DLD1 (cell line): Measurements from ENCODE around the gene QSOX2.

Source experiments
- in situ Hi-C: cut with HindIII; loops from 2 replicates; pipeline ENCODE4 v1.10.0; 2017; ENCODE audit warnings: low sequenced_read_pairs

The QSOX2 gene

DNA sequence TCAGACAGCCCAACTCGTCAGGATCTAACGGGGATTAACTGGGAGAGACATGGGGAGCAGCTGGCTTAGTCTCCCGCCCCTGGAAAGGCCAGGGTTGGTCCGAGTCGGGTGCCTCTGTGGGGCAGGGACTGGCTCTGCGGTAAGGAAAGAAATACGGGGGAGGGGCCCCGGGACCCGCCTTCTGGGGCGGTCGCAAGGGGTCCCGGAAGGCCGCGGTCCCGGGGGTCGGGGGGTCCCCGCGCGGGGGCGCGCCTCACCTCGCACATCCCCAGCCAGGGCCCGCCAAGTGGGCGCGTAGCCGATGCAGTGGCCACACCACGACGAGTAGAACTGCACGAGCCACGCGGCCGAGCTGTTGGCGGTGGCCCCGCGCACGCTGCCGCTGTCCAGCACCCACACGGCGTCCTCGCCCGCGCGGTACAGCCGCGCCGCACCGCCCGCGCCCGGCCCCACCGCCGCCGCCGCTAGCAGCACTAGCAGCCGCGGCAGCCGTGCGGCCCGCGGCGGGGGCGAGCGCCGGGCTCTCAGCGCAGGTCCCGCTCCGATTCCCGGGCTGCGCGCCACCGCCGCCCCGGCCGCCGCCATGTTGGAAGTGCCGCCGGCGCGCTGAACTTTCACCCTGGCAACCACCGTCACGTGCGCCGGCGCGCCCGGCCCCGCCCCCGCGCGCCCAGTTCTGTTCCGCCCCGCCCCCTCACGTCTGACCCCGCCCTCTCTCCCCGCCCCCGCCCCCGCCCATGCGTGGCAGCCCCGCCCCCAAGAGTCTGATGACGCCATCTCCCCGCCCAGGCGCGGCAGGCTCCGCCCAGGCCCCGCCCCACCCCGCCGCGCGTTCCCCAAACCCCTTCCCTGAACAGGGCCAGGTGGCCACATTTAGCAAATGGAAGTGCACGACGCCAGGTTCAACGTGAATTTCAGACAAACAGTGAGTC lies at the start of gene QSOX2:
TSS of gene QSOX2 (minus strand) at position 594 of the 932 bp plus-strand sequence. CDS start at position 585, 9 bp downstream.
- in situ Hi-C loops, result no loop called here

DNA sequence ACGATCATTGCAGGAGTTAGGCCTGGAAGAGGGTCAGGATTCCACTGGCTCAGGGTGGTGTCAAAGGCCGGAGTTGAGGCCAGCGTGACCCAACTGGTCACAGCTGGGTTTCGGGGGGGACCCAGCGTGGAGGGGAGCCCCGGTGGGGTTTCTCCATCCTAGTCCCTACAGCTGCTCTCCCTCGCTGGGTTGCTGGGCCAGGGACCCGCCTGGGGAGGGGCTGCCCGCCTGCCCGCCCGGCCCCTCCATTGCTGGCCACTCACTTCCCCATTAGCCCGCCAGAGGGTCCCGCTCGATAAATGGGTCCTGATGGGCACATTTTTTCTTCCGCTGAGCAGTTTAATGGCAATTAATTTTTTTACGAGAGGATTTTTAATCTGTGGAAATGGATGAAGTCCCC lies 49.4 kb upstream of the QSOX2 start:
- in situ Hi-C loops, result no loop called here

DNA sequence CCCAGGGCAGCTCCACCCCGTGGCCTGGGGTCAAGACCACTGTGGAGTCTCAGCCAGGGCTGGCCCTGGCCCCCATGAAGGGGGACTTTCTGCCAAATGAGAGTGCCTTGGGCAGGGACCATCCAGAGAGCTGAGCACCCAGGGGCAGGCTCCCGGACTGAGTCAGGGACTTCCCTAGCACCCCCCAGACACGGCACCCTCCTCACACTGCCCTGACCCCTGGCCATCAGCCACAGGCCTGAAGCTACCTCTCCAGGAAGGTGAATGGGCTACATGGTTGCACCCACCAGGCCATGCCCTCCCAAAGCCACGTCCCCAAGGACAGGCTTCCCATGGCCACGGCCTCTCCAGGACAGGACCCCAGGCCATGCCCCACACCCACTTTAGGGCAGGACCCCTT lies 48.8 kb upstream of the QSOX2 start:
- in situ Hi-C loops, result no loop called here

- in situ Hi-C loops, result no loop called here
Observed at GRCh38 chr9:136293476-136294077, 48.0 kb upstream of the QSOX2 start.

DNA sequence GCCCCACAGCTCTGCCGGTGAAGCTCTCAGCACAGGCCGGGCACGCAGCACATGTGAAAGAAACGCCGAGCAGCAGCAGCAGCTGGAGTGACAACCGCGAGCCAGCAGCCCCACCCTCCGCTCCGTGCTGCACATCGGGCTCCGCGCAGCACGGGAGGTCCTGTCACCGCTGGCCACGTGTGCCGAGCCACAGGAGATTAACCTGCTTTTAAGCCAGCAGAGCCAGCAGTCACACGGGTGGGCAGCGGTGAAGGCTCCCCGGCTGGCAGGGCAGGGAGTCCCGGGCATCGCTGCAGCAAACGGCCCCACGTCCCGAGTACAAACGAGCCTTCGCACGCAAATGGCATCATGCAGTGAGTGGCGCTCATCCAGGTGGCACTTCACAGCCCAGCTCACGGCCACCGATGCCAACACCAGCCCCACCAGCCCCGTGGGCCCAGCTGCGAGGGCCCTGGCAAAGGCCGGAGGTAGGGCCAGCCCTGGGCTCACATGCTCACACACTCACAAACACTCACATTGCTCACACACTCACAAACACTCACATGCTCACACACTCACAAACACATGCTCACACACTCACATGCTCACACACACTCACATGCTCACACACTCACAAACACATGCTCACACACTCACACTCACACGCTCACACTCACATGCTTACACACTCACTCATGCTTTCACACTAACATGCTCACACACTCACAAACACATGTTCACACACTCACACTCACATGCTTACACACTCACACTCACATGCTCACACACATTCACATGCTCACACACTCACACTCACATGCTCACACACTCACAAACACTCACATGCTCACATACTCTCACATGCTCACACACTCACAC lies 47.2 kb upstream of the QSOX2 start:
- in situ Hi-C loops, result no loop called here

DNA sequence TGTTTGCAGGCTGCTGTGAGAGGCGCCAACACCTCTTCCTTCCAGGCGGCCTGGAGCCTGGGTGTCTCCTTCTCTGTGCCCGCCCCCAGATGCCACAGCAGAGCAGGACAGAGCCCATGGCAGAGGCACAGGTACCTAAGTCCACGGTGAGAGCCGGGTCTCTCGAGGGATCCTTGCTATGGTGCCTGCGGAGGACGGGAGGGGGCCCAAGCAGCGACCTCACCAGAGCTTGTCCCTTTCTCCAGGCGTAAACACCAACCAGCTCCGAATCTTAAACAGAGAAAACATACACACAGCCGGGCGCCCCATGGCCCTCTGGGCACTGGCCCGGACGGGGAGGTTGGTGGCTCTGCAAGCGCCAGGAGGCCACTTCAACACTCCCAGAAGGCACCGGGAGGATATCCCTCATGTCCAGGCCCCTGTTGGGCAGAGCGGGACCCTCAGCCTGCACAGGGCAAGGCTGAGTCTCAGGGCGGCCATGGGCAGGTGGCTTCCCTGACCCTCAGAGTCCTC lies 46.5 kb upstream of the QSOX2 start:
- in situ Hi-C loops, result no loop called here

- in situ Hi-C loops, result no loop called here
Observed at GRCh38 chr9:136291306-136292025, 45.9 kb upstream of the QSOX2 start.

DNA sequence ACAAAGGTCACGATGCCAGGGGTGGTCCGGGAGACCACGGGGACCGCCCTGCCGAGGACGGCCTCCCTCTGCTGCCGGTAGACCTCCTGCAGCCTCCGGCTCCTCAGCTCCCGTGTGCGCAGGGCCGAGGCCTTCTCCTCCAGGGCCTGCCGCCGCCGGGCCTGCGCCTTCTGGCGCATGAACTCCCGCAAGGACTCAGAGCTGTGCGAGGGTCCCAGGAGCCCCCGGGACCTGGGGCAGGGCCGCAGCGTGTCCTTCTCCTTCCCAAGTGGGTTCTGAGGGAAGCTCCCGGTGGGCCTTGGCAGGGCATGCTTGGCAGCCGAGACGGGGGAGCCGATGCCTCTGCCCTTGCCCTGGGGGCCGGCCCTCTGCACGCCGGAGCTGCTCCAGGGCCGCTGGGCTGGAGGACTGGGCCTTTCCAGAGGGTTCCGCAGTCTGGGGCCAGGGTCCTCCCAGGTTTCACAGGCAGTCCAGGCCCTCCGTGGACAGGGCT lies 44.9 kb upstream of the QSOX2 start:
- in situ Hi-C loops, result no loop called here

- in situ Hi-C loops, result no loop called here
Observed at GRCh38 chr9:136289651-136290507, 44.3 kb upstream of the QSOX2 start.

DNA sequence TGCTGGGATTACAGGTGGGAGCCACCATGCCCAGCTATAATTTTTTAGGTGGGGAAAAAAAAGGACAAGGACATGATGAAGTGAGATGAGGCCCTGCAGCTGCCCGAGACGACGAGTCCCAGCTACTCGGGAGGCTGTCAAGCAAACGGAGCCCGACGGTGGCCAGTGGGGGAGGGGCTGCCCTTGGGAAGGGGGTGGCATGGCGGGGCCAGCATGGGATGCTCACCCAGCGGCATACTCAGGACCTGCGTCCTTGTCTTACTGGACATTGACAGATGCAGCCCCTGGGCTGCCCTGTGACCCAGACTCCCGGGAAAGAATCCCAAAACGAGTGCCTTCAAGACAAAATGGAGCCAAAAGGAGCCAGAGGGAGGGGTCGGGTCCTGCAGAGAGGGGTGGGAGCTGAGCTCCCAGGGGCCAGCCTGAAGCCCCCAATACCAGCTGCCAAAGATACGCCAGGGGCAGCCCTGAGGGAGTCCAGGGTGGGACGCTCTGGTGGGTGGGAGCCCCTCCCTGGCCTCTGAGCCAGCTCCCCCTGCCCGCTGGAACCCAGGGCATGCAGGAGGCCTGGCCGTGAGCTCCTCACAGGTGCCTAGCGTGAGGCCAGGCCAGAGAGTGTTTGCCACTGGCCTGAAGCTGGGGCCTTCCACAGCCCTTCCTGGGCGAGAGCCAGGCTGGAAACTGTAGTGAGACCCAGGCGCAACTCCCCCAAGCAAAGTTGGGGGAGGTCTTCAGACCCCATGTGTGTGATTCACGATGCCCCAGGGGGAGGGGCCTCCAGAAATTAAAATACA lies 42.5 kb upstream of the QSOX2 start:
- in situ Hi-C loops, result no loop called here

DNA sequence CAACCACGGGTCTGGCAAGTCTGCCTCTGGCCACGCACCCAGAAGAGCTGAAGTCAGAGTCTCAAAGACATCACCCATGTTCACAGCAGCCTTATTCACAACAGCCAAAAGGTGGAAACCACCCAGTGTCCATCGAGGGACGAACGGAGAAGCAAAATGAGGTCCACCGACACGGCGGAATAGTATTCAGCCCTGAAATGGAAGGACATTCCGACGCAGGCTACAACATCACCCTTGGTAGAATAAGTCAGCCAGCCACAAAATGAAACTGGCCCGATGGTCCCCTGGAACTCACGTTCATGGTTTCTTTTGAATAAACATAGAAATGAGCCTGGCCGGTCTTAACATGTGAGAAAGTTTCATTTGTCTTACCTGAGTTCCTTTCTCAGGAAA lies 41.4 kb upstream of the QSOX2 start:
- in situ Hi-C loops, result no loop called here

GRCh38 chr9:136286359-136286986 lies 40.9 kb upstream of the QSOX2 start:
- in situ Hi-C loops, result no loop called here

DNA sequence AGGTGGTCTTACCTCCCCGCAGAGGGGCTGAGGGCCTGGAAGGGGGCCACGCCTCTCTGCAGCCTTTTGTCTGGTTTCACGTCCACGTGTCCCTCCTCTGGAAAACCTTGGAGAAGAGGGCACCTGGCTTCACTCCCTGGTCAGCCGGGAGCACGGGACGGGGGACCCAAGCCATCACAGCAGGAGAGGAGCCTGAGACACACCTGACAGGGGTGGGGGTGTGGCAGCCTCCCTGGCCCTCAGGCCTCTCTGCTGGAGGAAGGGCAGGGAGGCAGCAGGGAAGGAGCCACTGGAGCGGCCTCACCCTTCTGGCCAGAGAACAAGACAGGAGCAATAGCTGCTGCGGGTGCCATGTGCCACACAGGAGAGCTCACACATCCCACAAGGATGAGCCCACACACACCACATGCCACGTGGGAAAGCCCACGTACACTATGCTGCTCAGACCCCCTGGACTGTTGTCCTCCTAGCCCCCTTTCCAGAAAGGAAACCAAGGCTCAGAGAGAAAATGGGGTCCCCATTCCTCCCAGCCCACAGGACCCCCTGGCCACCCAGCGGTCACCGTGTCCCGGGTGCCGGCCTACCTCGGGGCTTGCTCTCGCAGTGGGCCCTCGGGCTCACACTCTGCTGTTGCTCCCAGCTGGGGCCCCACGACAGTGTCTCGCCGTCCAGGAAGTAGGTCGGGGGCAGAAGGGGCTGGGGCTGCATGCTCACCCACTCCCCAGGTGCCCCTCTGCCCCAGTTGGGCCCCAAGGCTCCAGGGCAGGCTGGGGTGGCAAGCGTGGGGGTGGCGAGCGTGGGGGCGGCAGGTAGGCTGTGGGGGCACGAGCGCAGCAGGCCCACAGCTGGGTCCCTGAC lies 40.1 kb upstream of the QSOX2 start:
- in situ Hi-C loops, result no loop called here

- in situ Hi-C loops, result no loop called here
Observed at GRCh38 chr9:136284951-136285350, 39.3 kb upstream of the QSOX2 start.

- in situ Hi-C loops, result no loop called here
Observed at GRCh38 chr9:136284311-136284710, 38.7 kb upstream of the QSOX2 start.

DNA sequence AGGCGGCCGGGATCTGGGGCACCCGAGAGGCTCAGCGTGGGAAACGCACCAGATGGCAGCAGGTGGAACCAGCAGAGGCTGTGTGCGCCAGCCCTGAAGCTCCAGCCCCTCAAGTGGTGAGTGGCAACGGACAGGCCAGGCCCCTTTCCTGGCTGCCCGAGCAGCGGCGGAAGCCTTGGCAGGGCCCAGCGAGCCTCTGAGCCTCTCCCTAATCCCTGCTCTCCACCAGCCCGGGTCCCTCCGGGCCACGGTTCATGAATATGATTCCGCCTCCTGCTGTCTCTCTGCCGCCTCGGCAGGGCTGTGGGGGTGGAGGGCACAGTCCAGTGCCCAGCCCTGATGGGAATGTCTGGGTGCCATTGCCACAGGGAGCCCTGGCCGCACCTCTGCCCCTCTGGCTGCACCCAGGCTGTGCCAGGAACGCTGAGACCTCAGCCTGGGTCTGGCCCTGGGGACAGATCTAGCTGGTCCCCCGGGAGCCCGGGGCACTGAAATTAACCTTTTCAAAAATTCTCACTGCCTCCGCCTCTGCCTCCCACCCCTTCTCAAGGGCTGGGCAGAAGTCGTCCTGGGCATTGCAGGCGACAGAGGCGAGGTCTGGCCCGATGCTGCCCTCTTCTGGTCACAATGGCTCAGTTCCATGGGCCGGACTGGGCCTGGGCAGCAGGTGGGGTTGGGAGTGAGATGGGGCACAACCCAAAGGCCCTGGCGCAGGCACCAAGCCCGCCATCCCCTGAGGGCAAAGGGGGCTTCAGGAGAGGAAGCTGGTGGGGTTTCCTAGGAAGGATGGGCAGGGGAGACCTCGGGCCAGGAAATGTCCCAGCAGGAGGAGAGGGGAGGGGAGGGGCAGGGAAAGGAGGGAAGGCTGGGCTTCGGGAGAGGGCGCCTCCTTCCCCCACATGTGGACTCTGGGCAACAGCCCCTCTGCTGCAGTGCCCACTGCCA lies 38.0 kb upstream of the QSOX2 start:
- in situ Hi-C loops, result no loop called here
